ENCODE measurements around the gene XIRP2.

- TF ChIP-seq YY1 (IDR thresholded peaks at IDR 0.05) (no peak), SP1 (IDR thresholded peaks at IDR 0.05) (no peak), CTCF (IDR thresholded peaks at IDR 0.05; ENCODE audit: low read depth, low read length, missing input control) (no peak), JUND (IDR thresholded peaks at IDR 0.05) (no peak), RXRA (IDR thresholded peaks at IDR 0.05) (no peak), GABPA (IDR thresholded peaks at IDR 0.05 in 1 of 2, conservative IDR thresholded peaks at IDR 0.05 in 1 of 2) (no peak), TAF1 (conservative IDR thresholded peaks at IDR 0.05) (no peak), ATF3 (IDR thresholded peaks at IDR 0.05) (no peak), RAD21 (IDR thresholded peaks at IDR 0.05) (no peak)
- TF ChIP-seq, protein P1, sequence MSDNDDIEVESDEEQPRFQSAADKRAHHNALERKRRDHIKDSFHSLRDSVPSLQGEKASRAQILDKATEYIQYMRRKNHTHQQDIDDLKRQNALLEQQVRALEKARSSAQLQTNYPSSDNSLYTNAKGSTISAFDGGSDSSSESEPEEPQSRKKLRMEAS (IDR thresholded peaks at IDR 0.05): no peak
- TF ChIP-seq, protein P2, sequence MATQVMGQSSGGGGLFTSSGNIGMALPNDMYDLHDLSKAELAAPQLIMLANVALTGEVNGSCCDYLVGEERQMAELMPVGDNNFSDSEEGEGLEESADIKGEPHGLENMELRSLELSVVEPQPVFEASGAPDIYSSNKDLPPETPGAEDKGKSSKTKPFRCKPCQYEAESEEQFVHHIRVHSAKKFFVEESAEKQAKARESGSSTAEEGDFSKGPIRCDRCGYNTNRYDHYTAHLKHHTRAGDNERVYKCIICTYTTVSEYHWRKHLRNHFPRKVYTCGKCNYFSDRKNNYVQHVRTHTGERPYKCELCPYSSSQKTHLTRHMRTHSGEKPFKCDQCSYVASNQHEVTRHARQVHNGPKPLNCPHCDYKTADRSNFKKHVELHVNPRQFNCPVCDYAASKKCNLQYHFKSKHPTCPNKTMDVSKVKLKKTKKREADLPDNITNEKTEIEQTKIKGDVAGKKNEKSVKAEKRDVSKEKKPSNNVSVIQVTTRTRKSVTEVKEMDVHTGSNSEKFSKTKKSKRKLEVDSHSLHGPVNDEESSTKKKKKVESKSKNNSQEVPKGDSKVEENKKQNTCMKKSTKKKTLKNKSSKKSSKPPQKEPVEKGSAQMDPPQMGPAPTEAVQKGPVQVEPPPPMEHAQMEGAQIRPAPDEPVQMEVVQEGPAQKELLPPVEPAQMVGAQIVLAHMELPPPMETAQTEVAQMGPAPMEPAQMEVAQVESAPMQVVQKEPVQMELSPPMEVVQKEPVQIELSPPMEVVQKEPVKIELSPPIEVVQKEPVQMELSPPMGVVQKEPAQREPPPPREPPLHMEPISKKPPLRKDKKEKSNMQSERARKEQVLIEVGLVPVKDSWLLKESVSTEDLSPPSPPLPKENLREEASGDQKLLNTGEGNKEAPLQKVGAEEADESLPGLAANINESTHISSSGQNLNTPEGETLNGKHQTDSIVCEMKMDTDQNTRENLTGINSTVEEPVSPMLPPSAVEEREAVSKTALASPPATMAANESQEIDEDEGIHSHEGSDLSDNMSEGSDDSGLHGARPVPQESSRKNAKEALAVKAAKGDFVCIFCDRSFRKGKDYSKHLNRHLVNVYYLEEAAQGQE (IDR thresholded peaks at IDR 0.05): no peak
Measured at GRCh38 chr2:166892397-166892796, 4.1 kb downstream of the XIRP2 start.

Measured in liver (tissue), 3 donors.